ENCODE data around the gene SUGP2.

The SUGP2 gene

GRCh38 chr19:19059837-19060611, 26.7 kb upstream of the SUGP2 start:
- DNase-seq (ENCODE audit: low read depth in 4 of 4, low spot score in 1 of 4): no peak

GRCh38 chr19:19059018-19059836, 25.9 kb upstream of the SUGP2 start:
- DNase-seq (ENCODE audit: low read depth in 4 of 4, low spot score in 1 of 4): no peak

GRCh38 chr19:19057720-19058119, 24.4 kb upstream of the SUGP2 start:
- no peak for DNase-seq (ENCODE audit: low read depth in 4 of 4, low spot score in 1 of 4)

DNA sequence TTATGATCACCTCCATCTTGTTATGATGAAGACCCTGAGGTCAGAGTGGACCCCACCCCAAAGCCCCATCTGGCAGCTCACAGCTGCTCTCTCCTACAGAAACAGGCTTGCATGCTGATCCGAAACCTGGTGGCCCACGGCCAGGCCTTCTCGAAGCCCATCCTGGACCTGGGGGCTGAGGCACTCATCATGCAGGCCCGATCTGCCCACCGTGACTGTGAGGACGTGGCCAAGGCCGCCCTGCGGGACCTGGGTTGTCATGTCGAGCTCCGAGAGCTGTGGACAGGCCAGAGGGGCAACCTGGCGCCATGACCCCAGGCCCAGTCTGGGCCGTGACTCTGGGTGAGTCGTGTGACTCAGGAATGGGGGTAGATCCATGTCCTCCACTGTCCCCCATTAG, 24.0 kb upstream of the SUGP2 start:
- no peak for DNase-seq (ENCODE audit: low read depth in 4 of 4, low spot score in 1 of 4)

DNA sequence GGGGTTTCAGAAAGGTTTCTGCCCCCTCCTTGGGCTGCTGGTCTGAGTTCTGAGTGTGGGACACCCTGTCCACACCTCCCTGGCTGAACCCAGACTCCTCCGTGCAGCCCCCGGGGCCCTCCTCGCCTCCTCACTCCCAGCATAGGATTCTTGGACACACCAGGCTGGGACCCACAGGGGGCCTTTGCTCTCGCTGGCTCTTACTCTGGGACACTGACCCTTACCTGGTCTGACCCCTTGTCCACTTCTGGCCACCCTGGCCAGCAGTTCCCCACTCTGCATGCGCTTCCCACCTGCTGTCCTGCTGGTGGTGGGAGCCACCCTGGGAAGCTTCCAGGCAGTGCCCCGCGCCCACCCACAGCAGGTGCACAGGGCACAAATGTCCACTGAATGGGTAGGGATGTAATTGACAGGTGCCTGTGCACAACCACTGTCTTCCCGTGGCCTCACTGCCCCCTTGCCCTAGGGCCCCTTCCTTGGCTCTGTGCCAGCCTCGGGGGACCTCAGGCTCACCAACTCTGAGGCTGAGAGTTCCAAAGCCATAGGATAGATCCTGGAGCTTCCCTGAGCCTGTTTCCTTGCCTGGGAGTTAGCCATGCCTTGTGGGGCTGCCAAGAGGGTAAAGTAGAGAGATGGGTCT, 23.4 kb upstream of the SUGP2 start:
- DNase-seq (ENCODE audit: low read depth in 4 of 4, low spot score in 1 of 4): no peak

GRCh38 chr19:19055701-19056100, 22.4 kb upstream of the SUGP2 start:
- no peak for DNase-seq (ENCODE audit: low read depth in 4 of 4, low spot score in 1 of 4)

- DNase-seq (ENCODE audit: low read depth in 4 of 4, low spot score in 1 of 4): no peak
Measured at GRCh38 chr19:19054939-19055440, 21.7 kb upstream of the SUGP2 start.

DNA sequence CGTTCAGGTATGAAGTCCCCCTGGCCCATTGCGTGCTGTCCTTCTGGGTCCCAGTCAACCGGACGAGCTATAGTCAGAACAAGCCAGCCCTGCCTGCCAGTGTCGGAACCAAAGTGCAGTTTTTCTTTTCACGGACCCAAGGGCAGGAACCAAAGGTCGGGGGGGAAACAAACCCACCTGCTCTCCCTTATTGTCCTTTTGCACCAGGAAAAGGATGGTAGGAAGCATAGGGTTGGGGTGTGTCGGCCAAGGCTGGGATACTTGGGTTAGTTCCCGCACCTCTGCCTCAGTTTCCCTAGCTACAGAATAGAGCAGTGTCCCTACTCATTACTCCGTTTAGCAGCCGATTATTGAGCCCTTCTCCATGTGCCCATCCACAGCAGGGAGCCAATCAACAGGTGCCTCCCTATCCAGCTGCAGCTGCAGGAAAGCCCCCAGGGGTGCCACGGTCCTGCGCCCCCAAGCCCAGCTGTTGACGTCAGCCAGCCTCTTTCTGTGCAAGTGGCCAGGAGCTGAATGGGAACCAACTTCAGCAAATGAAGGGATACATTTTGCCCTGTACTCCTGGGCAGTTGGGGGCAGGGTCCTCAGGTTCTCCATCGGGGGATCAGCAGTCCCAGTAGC, 21.1 kb upstream of the SUGP2 start:
- no peak for DNase-seq (ENCODE audit: low read depth in 4 of 4, low spot score in 1 of 4)

GRCh38 chr19:19053508-19054314, 20.4 kb upstream of the SUGP2 start:
- peak in 3 of 4 experiments; percentile 23 to 26 (median 24) for DNase-seq (ENCODE audit: low read depth in 4 of 4, low spot score in 1 of 4)

- no peak for DNase-seq (ENCODE audit: low read depth in 4 of 4, low spot score in 1 of 4)
Measured at GRCh38 chr19:19052921-19053320, 19.6 kb upstream of the SUGP2 start.

DNA sequence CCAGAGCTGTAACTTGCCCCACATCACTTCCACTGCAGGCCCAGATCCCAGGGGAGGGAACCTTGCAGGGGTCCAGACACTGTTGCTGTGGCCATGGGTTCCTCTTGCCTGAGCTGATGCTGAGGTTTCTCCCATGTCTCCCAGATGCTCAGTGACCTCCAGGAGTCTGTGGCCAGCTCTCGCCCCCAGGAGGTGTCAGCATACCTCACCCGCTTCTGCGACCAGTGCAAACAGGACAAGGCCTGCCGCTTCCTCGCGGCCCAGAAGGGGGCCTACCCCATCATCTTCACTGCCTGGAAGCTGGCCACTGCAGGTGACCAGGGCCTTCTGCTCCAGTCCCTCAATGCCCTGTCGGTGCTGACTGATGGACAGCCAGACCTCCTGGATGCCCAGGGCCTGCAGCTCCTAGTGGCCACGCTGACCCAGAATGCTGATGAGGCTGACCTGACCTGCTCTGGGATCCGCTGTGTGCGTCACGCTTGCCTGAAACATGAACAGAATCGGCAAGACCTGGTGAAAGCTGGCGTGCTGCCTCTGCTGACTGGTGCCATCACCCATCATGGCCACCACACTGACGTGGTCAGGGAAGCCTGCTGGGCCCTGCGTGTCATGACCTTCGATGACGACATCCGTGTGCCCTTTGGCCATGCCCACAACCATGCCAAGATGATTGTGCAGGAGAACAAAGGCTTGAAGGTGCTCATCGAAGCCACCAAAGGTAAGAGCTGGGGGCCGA, 18.3 kb upstream of the SUGP2 start:
- no peak for DNase-seq (ENCODE audit: low read depth in 4 of 4, low spot score in 1 of 4)

- DNase-seq (ENCODE audit: low read depth in 4 of 4, low spot score in 1 of 4): no peak
Measured at GRCh38 chr19:19050731-19051130, 17.4 kb upstream of the SUGP2 start.

DNA sequence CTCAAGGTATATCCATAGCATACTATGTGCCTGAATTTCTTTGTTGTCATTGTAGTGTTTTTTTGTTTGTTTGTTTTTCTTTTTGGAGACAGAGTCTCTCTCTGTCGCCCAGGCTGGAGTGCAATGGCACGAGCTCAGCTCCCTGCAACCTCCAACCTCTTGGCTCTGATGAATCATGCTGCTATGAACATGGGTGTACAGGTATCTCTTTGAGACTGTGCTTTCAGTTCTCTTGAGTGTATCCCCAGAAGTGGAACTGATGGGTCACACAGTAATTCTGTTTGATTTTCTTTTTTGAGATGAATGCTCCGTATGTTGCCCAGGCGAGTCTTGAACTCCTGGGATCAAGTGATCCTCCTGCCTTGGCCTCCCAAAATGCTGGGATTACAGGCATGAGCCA, 16.8 kb upstream of the SUGP2 start:
- DNase-seq (ENCODE audit: low read depth in 4 of 4, low spot score in 1 of 4): no peak

DNA sequence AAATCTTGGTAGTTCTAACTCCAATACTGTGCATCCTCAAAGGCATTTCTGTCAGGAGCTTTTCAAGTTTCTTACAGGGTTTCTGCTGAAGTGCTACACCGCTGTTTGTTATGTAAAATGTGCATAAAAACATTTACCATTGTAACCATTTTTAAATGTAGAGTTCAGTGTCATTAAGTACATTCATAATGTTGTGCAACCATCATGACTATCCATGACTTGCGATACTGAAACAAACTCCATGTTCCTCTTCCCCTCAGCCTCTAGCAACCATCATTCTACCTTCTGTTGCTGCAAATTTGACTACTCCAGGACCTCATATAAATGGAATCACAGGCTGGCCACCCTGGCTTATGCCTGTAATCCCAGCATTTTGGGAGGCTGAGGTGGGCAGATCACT, 16.1 kb upstream of the SUGP2 start:
- DNase-seq (ENCODE audit: low read depth in 4 of 4, low spot score in 1 of 4): no peak

DNA sequence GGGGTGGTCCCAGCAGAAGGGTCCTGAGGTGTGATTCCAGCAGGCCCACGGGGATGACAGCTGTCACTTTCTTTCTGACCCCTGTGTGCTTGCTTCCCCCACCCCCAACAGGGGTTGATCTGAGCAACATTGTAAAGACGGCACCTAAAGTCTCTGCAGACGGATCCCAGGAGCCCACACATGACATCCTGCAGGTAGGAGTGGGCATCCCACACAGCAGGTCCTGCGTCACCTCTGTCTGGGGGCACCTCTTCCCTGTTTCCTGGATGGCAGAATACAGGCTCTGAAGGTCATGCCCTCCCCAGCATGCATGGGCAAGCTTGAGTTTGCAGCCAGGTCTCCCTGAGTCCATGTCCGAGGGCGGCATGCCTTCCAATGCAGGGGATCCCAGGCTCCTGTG, 10.6 kb upstream of the SUGP2 start:
- no peak for DNase-seq (ENCODE audit: low read depth in 4 of 4, low spot score in 1 of 4)

GRCh38 chr19:19043481-19043880, 10.2 kb upstream of the SUGP2 start:
- no peak for DNase-seq (ENCODE audit: low read depth in 4 of 4, low spot score in 1 of 4)

DNA sequence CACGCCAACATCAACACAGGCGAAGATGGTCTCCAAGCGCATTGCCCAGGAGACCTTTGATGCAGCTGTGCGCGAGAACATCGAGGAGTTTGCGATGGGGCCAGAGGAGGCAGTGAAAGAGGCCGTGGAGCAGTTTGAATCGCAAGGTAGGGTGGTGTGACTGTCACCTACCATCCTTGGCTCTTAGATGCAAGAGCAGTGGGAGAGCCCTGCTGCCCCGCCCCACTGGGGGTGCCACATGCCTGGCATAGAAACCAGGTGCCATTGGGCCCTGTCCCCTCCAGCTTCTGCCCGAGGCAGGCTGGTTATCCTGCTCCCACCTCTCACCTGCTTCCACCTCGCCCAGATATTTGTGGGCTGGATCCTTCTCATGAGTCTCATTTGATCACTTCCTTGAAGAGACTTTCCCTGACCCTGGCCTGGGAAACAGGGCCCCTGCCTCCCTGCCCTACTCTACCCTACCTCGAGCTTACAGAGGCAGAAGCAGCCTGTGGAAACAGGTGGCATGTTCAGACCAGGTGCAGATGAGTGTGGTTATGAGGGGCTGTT, 9.5 kb upstream of the SUGP2 start:
- DNase-seq (ENCODE audit: low read depth in 4 of 4, low spot score in 1 of 4): no peak

DNA sequence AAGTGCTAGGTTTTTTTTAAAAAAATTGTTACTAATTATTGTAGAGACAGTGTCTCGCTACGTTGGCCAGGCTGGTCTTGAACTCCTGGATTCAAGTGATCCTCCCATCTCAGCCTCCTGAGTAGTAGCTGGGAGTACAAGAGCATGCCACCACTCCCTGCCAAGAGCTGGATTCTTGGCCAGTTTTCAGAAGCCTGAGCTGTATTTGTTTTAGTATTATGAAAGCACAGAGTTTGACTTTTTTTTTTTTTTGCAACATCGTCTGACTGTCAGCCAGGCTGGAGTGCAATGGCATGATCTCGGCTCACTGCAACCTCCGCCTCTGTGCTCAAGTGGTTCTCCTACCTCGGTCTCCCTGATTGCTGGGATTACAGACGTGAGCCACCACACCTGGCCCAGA, 7.1 kb upstream of the SUGP2 start:
- DNase-seq (ENCODE audit: low read depth in 4 of 4, low spot score in 1 of 4): no peak

DNA sequence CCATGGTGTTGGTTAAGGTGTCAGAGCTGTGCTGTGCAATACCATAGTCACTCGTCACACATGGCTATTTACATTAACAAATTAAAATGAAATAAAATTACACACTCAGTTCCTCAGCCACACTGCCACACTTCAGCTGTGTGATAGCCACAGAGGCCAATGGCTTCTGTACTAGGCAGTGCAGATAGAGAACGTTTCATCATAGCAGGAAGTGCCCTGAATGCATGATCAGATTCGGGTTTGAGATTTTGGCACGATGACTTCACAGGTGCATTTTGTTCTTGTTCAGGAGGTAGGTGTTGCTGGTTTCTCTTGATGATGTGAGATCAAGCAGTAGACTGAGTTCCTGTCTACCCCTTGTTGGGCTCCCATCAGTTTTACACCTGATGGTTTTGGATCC, 6.6 kb upstream of the SUGP2 start:
- no peak for DNase-seq (ENCODE audit: low read depth in 4 of 4, low spot score in 1 of 4)

GRCh38 chr19:19034204-19034624, 897 bp upstream of the SUGP2 start:
- peak; percentile 35 to 70 (median 46) for DNase-seq (ENCODE audit: low read depth in 4 of 4, low spot score in 1 of 4)

Data from stimulated activated CD4-positive, alpha-beta T cell treated with anti-CD3 and anti-CD28 coated beads, Interleukin-1b, Interleukin-23, amount 100 ng/mL, for 24 hours (primary cell).